ENCODE results near the gene HAGHL.

Gene HAGHL

GRCh38 chr16:739560-740458 is 12.9 kb downstream of the HAGHL start:
- no peak for TF ChIP-seq EZH2phosphoT487 (IDR thresholded peaks at IDR 0.05; ENCODE audit: borderline replicate concordance)
- H3K9me2 ChIP-seq (replicated peaks; ENCODE audit: low read depth, low read length) = no peaks in the 10 kb centered on the region
- no peaks in the 10 kb centered on the region for H3K4me1 ChIP-seq (ENCODE audit: insufficient read depth, low read length, poor library complexity, severe bottlenecking)
- no peaks in the 10 kb centered on the region for H3K36me3 ChIP-seq (ENCODE audit: insufficient read depth, low read length)
- H2AFZ ChIP-seq (ENCODE audit: low read length) = peak overlapping the region; percentile 83; the same call in 1 of the 2 replicates
- no peaks in the 10 kb centered on the region for H3K9me3 ChIP-seq (ENCODE audit: insufficient read depth, low read depth, low read length)
- no peaks in the 10 kb centered on the region for H3F3A ChIP-seq (ENCODE audit: low read depth)
- H3K27me3 ChIP-seq (ENCODE audit: insufficient read depth, low read length, poor library complexity, severe bottlenecking) = no peaks in the 10 kb centered on the region
- no peaks in the 10 kb centered on the region for H4K20me1 ChIP-seq (ENCODE audit: insufficient read depth, low read length, poor library complexity, severe bottlenecking)
- H3K4me2 ChIP-seq (ENCODE audit: low read depth, low read length, poor library complexity, severe bottlenecking) = peak overlapping the region; percentile 73
- H3K9ac ChIP-seq (ENCODE audit: low read depth, low read length, poor library complexity, severe bottlenecking) = peak overlapping the region; percentile 82
- peak overlapping the region; percentile 82 for H3K4me3 ChIP-seq (ENCODE audit: low read length, poor library complexity, severe bottlenecking)
- H3K79me2 ChIP-seq (ENCODE audit: insufficient read depth, low read length) = peaks cover 7% of the 10 kb centered on the region; the same call in 1 of the 2 replicates

- Histone ChIP-seq H3F3A (ENCODE audit: low read depth) (no peaks in the 10 kb centered on the region), H3K27me3 (ENCODE audit: insufficient read depth, low read length, poor library complexity, severe bottlenecking) (no peaks in the 10 kb centered on the region), H3K79me2 (ENCODE audit: insufficient read depth, low read length) (peaks cover 7% of the 10 kb centered on the region; the same call in 1 of the 2 replicates), H4K20me1 (ENCODE audit: insufficient read depth, low read length, poor library complexity, severe bottlenecking) (no peaks in the 10 kb centered on the region), H2AFZ (ENCODE audit: low read length) (peak overlapping the region; percentile 83), H3K4me2 (ENCODE audit: low read depth, low read length, poor library complexity, severe bottlenecking) (peak overlapping the region; percentile 73), H3K4me3 (ENCODE audit: low read length, poor library complexity, severe bottlenecking) (peak overlapping the region; percentile 82), H3K9ac (ENCODE audit: low read depth, low read length, poor library complexity, severe bottlenecking) (peak overlapping the region; percentile 82), H3K4me1 (ENCODE audit: insufficient read depth, low read length, poor library complexity, severe bottlenecking) (no peaks in the 10 kb centered on the region), H3K9me2 (replicated peaks; ENCODE audit: low read depth, low read length) (no peaks in the 10 kb centered on the region), H3K9me3 (ENCODE audit: insufficient read depth, low read depth, low read length) (no peaks in the 10 kb centered on the region), H3K36me3 (ENCODE audit: insufficient read depth, low read length) (no peaks in the 10 kb centered on the region)
- no peak for TF ChIP-seq EZH2phosphoT487 (IDR thresholded peaks at IDR 0.05; ENCODE audit: borderline replicate concordance)
These were observed 13.5 kb downstream of the HAGHL start for GRCh38 chr16:740459-740763.

- H3K4me2 ChIP-seq (ENCODE audit: low read depth, low read length, poor library complexity, severe bottlenecking) = peak within 1 kb of the TSS; percentile 77
- H3F3A ChIP-seq (ENCODE audit: low read depth) = no peaks in the 10 kb centered on the region
- no peaks in the 10 kb centered on the region for H3K27me3 ChIP-seq (ENCODE audit: insufficient read depth, low read length, poor library complexity, severe bottlenecking)
- H3K9me2 ChIP-seq (replicated peaks; ENCODE audit: low read depth, low read length) = no peaks in the 10 kb centered on the region
- H3K36me3 ChIP-seq (ENCODE audit: insufficient read depth, low read length) = no peaks in the 10 kb centered on the region
- H3K9ac ChIP-seq (ENCODE audit: low read depth, low read length, poor library complexity, severe bottlenecking) = peak within 1 kb of the TSS; percentile 82
- H3K4me3 ChIP-seq (ENCODE audit: low read length, poor library complexity, severe bottlenecking) = peak within 1 kb of the TSS; percentile 82
- TF ChIP-seq EZH2phosphoT487 (IDR thresholded peaks at IDR 0.05; ENCODE audit: borderline replicate concordance) (no peak), CTCF (conservative IDR thresholded peaks at IDR 0.05; ENCODE audit: low read length) (peak; percentile 50)
- no peaks in the 10 kb centered on the region for H4K20me1 ChIP-seq (ENCODE audit: insufficient read depth, low read length, poor library complexity, severe bottlenecking)
- H2AFZ ChIP-seq (ENCODE audit: low read length) = peak within 1 kb of the TSS; percentile 83
- peaks cover 7% of the 10 kb centered on the region; the same call in 1 of the 2 replicates for H3K79me2 ChIP-seq (ENCODE audit: insufficient read depth, low read length)
- H3K4me1 ChIP-seq (ENCODE audit: insufficient read depth, low read length, poor library complexity, severe bottlenecking) = no peaks in the 10 kb centered on the region
- no peaks in the 10 kb centered on the region for H3K9me3 ChIP-seq (ENCODE audit: insufficient read depth, low read depth, low read length)
These were observed 14.0 kb downstream of the HAGHL start, which contains the start of gene CIAO3 for GRCh38 chr16:740764-741505. CIAO3 (minus strand) TSS chr16:740997; CDS start chr16:740985, 12 bp downstream.

Measured in Loucy (cell line).